Sigmoid colon (tissue), 4 donors: ENCODE measurements around the gene SRRM3.
A peak's percentile ranks its signal among the peaks of the same experiment; 100 is the strongest.

ENCODE experiments used
- POLR2AphosphoS5 ChIP-seq, 4 donors: sonication (generic); formaldehyde crosslinking; IDR thresholded peaks; one replicate each; pipeline ENCODE4 v1.6.1; 2017; ENCODE audit warnings: antibody characterized with exemption in 4 of 4
- TF ChIP-seq, protein P1 (sequence below), 4 experiments: fragments of 450-650 bp in 3 of 4; fragments of 200-600 bp in 1 of 4; IDR thresholded peaks; one replicate each; pipeline ENCODE4 v1.5.1; 2016 to 2019; ENCODE audit warnings: antibody characterized with exemption in 4 of 4, mild to moderate bottlenecking in 3 of 4, moderate library complexity in 2 of 4

GRCh38 chr7:76293407-76293901 is 91.8 kb downstream of the SRRM3 start:
- TF ChIP-seq, protein P1, sequence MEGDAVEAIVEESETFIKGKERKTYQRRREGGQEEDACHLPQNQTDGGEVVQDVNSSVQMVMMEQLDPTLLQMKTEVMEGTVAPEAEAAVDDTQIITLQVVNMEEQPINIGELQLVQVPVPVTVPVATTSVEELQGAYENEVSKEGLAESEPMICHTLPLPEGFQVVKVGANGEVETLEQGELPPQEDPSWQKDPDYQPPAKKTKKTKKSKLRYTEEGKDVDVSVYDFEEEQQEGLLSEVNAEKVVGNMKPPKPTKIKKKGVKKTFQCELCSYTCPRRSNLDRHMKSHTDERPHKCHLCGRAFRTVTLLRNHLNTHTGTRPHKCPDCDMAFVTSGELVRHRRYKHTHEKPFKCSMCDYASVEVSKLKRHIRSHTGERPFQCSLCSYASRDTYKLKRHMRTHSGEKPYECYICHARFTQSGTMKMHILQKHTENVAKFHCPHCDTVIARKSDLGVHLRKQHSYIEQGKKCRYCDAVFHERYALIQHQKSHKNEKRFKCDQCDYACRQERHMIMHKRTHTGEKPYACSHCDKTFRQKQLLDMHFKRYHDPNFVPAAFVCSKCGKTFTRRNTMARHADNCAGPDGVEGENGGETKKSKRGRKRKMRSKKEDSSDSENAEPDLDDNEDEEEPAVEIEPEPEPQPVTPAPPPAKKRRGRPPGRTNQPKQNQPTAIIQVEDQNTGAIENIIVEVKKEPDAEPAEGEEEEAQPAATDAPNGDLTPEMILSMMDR (IDR thresholded peaks at IDR 0.05), result no peak
- peak; percentile 83 to 95 (median 92) for TF ChIP-seq POLR2AphosphoS5 (IDR thresholded peaks at IDR 0.05)
